ENCODE results near the gene CST7.

The CST7 gene

DNA sequence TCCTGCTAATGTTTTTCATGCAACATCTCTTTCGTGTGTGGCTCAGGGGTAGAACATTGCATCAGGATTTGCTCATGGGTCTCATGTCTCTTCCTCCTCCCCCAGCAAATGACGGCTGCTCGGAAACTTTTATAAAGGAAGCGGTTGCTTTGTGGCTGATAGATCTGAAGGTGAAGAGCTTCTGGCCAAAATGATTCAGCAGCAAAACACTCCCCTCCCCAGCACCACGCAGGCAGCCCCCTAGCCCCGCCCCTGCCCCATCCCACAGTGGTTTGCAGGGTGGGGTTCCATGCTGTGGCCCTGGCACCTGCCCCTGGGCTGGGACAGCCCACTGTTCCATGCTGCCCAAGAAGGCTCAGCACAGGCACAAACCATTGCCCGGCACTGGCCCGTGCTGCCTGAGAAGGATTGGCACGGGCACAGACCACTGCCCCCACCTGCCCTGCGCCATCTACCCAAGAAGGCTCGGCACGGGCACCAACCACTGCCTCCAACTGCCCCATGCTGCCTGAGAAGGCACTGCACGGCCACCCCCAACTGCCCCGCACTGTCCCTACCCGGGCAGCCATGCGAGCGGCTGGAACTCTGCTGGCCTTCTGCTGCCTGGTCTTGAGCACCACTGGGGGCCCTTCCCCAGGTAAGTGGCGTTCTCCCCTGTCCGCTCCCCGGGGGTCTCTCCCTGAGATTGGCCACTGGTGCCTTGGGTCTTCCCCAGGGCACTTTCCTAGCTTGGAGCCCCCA, at the start of gene CST7:
CST7 (plus strand) TSS at position 331 of the 741 bp plus-strand sequence; CDS start at position 568, 237 bp downstream.
- H3K4me3 ChIP-seq (ENCODE audit: low read depth in 1 of 5, low read length in 5 of 5): peak within 1 kb of the TSS in 3 of 5 donors; percentile 11 to 42 (median 41)
- peak within 1 kb of the TSS in 1 of 5 donors; percentile 7 for H3K9ac ChIP-seq (ENCODE audit: low read length in 5 of 5)
- H3K27me3 ChIP-seq (ENCODE audit: control insufficient read depth in 5 of 5, insufficient read depth in 4 of 5, low read length in 5 of 5): no peaks in the 10 kb centered on the region
- peaks cover 0 to 33% (median 14%) of the 10 kb centered on the region in 5 donors for H3K4me1 ChIP-seq (ENCODE audit: control insufficient read depth in 5 of 5, insufficient read depth in 5 of 5, low read length in 5 of 5)
- H3K36me3 ChIP-seq (ENCODE audit: control insufficient read depth in 5 of 5, insufficient read depth in 5 of 5, low read length in 5 of 5): peaks cover 0 to 6% (median 1%) of the 10 kb centered on the region in 5 donors
- H3K9me3 ChIP-seq (ENCODE audit: control insufficient read depth in 5 of 5, low read length in 5 of 5): no peaks in the 10 kb centered on the region
- H3K27ac ChIP-seq (ENCODE audit: low read depth, low read length): no peak within 1 kb of the TSS

DNA sequence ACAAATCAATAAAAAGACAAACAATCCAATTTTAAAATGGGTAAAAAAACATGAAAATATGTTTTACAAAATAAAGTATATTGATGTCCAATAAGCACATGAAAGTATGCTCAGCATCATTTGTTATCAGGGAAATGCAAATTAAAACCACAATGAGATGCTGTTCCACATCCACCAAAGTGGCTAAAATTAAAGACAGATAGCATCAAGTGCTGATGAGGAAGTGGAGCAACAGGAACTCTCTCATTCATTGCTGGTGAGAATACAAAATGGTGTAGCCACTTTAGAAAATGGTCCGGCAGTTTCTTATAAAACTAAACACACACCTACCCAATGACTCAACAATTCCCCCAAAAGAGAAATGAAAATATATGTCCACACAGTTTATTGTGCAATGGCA, 42.3 kb upstream of the CST7 start:
- no peaks in the 10 kb centered on the region for H3K4me1 ChIP-seq (ENCODE audit: control insufficient read depth in 5 of 5, insufficient read depth in 5 of 5, low read length in 5 of 5)
- no peak overlapping the region for H3K9ac ChIP-seq (ENCODE audit: low read length in 5 of 5)
- no peak overlapping the region for H3K4me3 ChIP-seq (ENCODE audit: low read depth in 1 of 5, low read length in 5 of 5)
- H3K36me3 ChIP-seq (ENCODE audit: control insufficient read depth in 5 of 5, insufficient read depth in 5 of 5, low read length in 5 of 5): peaks cover 0 to 3% (median 0%) of the 10 kb centered on the region in 5 donors
- no peak overlapping the region for H3K27ac ChIP-seq (ENCODE audit: low read depth, low read length)
- H3K27me3 ChIP-seq (ENCODE audit: control insufficient read depth in 5 of 5, insufficient read depth in 4 of 5, low read length in 5 of 5): no peaks in the 10 kb centered on the region
- H3K9me3 ChIP-seq (ENCODE audit: control insufficient read depth in 5 of 5, low read length in 5 of 5): peaks cover 0 to 22% (median 16%) of the 10 kb centered on the region in 5 donors

- Histone ChIP-seq H3K4me1 (ENCODE audit: control insufficient read depth in 5 of 5, insufficient read depth in 5 of 5, low read length in 5 of 5) (no peaks in the 10 kb centered on the region), H3K36me3 (ENCODE audit: control insufficient read depth in 5 of 5, insufficient read depth in 5 of 5, low read length in 5 of 5) (peaks cover 0 to 3% (median 0%) of the 10 kb centered on the region in 5 donors), H3K9ac (ENCODE audit: low read length in 5 of 5) (no peak overlapping the region), H3K4me3 (ENCODE audit: low read depth in 1 of 5, low read length in 5 of 5) (no peak overlapping the region), H3K9me3 (ENCODE audit: control insufficient read depth in 5 of 5, low read length in 5 of 5) (peaks cover 0 to 22% (median 16%) of the 10 kb centered on the region in 5 donors), H3K27me3 (ENCODE audit: control insufficient read depth in 5 of 5, insufficient read depth in 4 of 5, low read length in 5 of 5) (no peaks in the 10 kb centered on the region), H3K27ac (ENCODE audit: low read depth, low read length) (no peak overlapping the region)
These were observed 40.4 kb upstream of the CST7 start for GRCh38 chr20:24908642-24909041.

DNA sequence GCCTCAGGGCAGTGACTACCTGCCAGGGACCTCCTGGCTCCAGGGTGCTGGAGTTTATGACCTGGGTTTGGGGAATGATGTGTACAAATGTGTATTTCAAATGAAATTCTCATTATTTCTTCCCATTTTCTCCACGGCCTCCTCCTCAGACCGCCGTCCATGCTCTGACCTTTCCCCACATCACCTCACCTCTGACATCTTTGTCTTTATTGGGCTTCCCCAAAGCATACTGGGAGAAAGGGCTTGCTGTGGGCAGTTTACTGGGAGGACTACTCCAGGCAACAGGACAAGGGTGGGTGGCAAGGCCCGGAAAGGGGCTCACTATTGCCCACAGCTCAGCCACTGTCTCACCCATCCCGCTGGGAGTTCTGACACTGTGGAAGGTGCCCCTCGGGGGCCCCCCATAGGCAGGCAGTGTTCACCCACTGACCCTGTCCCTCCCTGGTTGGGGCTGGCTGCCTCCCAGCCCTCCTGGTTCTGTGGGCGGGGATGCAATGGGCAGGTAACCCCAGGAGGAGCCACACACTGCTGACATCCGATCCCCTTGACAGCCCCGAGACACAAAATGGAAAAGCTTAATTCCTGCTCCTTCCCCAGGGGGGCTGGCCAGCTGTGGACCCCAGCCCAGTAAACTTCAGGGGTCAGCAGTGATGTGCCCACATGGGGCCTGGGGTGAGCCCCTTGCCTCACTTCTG, 39.8 kb upstream of the CST7 start:
- Histone ChIP-seq H3K4me1 (ENCODE audit: control insufficient read depth in 5 of 5, insufficient read depth in 5 of 5, low read length in 5 of 5) (no peaks in the 10 kb centered on the region), H3K4me3 (ENCODE audit: low read depth in 1 of 5, low read length in 5 of 5) (no peak overlapping the region), H3K27me3 (ENCODE audit: control insufficient read depth in 5 of 5, insufficient read depth in 4 of 5, low read length in 5 of 5) (no peaks in the 10 kb centered on the region), H3K36me3 (ENCODE audit: control insufficient read depth in 5 of 5, insufficient read depth in 5 of 5, low read length in 5 of 5) (peaks cover 0 to 3% (median 0%) of the 10 kb centered on the region in 5 donors), H3K9me3 (ENCODE audit: control insufficient read depth in 5 of 5, low read length in 5 of 5) (peaks cover 0 to 22% (median 16%) of the 10 kb centered on the region in 5 donors), H3K9ac (ENCODE audit: low read length in 5 of 5) (no peak overlapping the region), H3K27ac (ENCODE audit: low read depth, low read length) (no peak overlapping the region)

DNA sequence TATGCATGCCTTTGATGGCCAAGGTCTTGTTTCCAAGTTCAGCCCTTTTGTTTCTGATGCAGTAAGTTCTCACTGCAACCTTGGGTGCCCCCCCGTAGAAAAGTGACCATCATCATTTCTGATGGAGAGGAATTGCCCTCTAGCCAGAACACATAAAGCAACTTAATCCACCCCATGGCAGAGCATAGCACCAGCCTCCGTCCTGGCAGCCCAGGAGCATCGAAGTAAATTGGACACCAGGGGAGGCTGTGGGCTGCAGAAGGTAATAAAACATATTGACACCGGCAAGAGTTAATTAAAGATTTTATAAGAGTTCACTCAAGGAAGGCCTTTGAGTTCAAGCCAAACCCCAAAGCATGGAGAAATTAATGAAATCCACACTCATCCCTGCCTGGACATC, 39.2 kb upstream of the CST7 start:
- H3K36me3 ChIP-seq (ENCODE audit: control insufficient read depth in 5 of 5, insufficient read depth in 5 of 5, low read length in 5 of 5): peaks cover 0 to 3% (median 0%) of the 10 kb centered on the region in 5 donors
- H3K4me3 ChIP-seq (ENCODE audit: low read depth in 1 of 5, low read length in 5 of 5): no peak overlapping the region
- no peaks in the 10 kb centered on the region for H3K4me1 ChIP-seq (ENCODE audit: control insufficient read depth in 5 of 5, insufficient read depth in 5 of 5, low read length in 5 of 5)
- H3K27ac ChIP-seq (ENCODE audit: low read depth, low read length): no peak overlapping the region
- no peak overlapping the region for H3K9ac ChIP-seq (ENCODE audit: low read length in 5 of 5)
- H3K9me3 ChIP-seq (ENCODE audit: control insufficient read depth in 5 of 5, low read length in 5 of 5): peaks cover 0 to 22% (median 16%) of the 10 kb centered on the region in 5 donors
- no peaks in the 10 kb centered on the region for H3K27me3 ChIP-seq (ENCODE audit: control insufficient read depth in 5 of 5, insufficient read depth in 4 of 5, low read length in 5 of 5)

DNA sequence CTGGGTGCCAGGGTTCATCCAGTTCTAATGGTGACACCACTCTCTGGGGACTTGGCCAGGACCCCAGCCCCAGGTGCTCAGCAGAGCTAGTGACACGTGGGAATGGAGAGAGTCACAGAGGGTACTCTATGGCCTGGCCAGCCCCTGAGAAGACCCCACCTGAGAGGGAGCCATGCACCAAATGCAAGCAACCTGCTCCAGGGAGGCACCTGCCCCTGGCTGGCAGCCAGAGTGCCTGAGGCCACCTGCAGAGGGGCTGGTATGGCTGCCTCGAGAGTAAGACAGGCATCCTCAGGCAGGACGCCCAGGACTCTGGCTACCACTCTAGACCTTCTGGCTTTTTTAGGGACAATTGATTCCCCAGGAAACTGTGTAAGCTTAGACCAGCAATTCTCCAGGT, 38.6 kb upstream of the CST7 start:
- Histone ChIP-seq H3K4me1 (ENCODE audit: control insufficient read depth in 5 of 5, insufficient read depth in 5 of 5, low read length in 5 of 5) (peaks cover 0 to 2% (median 0%) of the 10 kb centered on the region in 5 donors), H3K27ac (ENCODE audit: low read depth, low read length) (no peak overlapping the region), H3K4me3 (ENCODE audit: low read depth in 1 of 5, low read length in 5 of 5) (no peak overlapping the region), H3K9ac (ENCODE audit: low read length in 5 of 5) (no peak overlapping the region), H3K9me3 (ENCODE audit: control insufficient read depth in 5 of 5, low read length in 5 of 5) (peaks cover 0 to 22% (median 16%) of the 10 kb centered on the region in 5 donors), H3K36me3 (ENCODE audit: control insufficient read depth in 5 of 5, insufficient read depth in 5 of 5, low read length in 5 of 5) (peaks cover 0 to 3% (median 0%) of the 10 kb centered on the region in 5 donors), H3K27me3 (ENCODE audit: control insufficient read depth in 5 of 5, insufficient read depth in 4 of 5, low read length in 5 of 5) (no peaks in the 10 kb centered on the region)

DNA sequence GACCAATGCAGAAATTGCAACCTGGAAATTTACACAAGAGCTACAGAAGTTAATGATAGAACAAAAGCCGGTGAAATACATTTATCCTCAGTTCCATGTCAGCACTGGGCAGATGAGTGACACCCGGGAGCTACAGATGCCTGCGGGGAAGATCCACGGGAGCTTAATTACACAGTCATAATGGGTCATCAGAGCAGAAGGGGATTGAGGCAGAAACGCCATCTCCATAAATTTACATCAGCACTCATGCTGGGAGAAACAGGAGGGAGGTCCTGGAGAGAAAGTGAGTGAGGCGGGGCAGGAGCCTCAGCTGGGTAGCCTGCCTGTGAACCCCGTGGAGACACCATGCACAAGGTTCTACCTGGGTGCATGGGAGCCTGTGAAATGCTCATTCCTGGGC, 37.6 kb upstream of the CST7 start:
- peaks cover 0 to 3% (median 0%) of the 10 kb centered on the region in 5 donors for H3K36me3 ChIP-seq (ENCODE audit: control insufficient read depth in 5 of 5, insufficient read depth in 5 of 5, low read length in 5 of 5)
- H3K4me3 ChIP-seq (ENCODE audit: low read depth in 1 of 5, low read length in 5 of 5): no peak overlapping the region
- H3K9ac ChIP-seq (ENCODE audit: low read length in 5 of 5): no peak overlapping the region
- H3K9me3 ChIP-seq (ENCODE audit: control insufficient read depth in 5 of 5, low read length in 5 of 5): peaks cover 0 to 22% (median 16%) of the 10 kb centered on the region in 5 donors
- H3K4me1 ChIP-seq (ENCODE audit: control insufficient read depth in 5 of 5, insufficient read depth in 5 of 5, low read length in 5 of 5): peaks cover 0 to 2% (median 0%) of the 10 kb centered on the region in 5 donors
- no peaks in the 10 kb centered on the region for H3K27me3 ChIP-seq (ENCODE audit: control insufficient read depth in 5 of 5, insufficient read depth in 4 of 5, low read length in 5 of 5)
- no peak overlapping the region for H3K27ac ChIP-seq (ENCODE audit: low read depth, low read length)

DNA sequence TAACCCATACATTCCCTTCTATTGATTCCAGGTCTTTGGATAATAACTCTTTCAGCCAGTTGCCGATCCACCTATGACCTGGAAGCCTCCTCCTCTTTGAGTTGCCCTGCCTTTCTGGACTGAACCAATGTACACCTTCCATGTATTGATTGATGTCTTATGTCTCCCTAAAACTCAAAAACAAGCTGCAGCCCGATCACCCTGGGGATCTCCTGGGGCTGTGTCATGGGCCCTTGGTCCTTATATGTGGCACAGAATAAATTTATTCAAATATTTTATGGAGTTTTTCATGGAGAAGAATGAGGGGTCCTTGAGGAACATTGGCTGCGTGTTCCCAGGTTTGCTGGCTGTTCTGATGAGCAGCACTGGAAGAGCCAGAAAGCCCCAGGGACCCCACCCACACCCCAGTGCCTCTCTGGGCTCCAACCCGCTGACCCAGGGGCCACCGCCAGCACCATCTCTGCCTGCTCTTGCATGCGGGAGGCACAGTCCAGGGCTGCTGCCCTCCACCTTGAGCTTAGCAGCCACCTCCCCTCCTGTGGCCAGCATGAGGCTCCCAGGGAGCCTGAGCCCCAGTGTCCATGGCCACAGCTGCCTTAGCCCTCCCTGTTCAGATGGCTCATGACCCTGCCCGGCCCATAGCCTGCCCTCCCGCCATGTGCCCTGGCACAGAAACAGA, 36.5 kb upstream of the CST7 start:
- H3K9ac ChIP-seq (ENCODE audit: low read length in 5 of 5): no peak overlapping the region
- no peak overlapping the region for H3K27ac ChIP-seq (ENCODE audit: low read depth, low read length)
- no peaks in the 10 kb centered on the region for H3K27me3 ChIP-seq (ENCODE audit: control insufficient read depth in 5 of 5, insufficient read depth in 4 of 5, low read length in 5 of 5)
- no peak overlapping the region for H3K4me3 ChIP-seq (ENCODE audit: low read depth in 1 of 5, low read length in 5 of 5)
- peaks cover 0 to 2% (median 0%) of the 10 kb centered on the region in 5 donors for H3K4me1 ChIP-seq (ENCODE audit: control insufficient read depth in 5 of 5, insufficient read depth in 5 of 5, low read length in 5 of 5)
- H3K36me3 ChIP-seq (ENCODE audit: control insufficient read depth in 5 of 5, insufficient read depth in 5 of 5, low read length in 5 of 5): no peaks in the 10 kb centered on the region
- peaks cover 0 to 11% (median 9%) of the 10 kb centered on the region in 5 donors for H3K9me3 ChIP-seq (ENCODE audit: control insufficient read depth in 5 of 5, low read length in 5 of 5)

DNA sequence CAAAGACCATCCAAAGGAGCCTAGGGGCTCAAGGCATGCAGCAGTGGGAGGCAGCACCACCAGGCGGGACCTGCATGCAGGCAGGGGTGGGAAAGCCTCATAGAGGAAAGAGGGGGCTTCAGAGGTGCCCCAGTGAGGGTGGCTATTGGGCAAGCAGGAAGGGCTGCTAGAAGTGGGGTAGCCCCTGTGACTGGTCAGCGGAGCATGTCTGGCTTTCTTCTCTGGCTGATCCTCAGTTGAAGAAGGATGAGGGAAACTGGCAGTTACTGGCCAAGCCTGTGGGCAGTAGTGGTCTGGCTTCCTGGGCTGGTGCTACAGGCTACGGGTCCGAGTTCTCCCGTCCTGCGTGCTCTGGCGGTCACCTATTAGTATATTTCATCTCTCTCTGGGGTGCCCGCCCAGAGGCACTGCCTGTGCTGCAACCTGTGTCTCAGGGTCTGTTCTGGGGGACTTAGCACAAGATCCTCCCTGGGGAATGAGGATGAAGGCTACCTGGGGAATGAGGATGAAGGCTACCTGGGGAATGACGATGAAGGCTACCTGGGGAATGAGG, 35.9 kb upstream of the CST7 start:
- H3K36me3 ChIP-seq (ENCODE audit: control insufficient read depth in 5 of 5, insufficient read depth in 5 of 5, low read length in 5 of 5): no peaks in the 10 kb centered on the region
- peaks cover 0 to 5% (median 2%) of the 10 kb centered on the region in 5 donors for H3K4me1 ChIP-seq (ENCODE audit: control insufficient read depth in 5 of 5, insufficient read depth in 5 of 5, low read length in 5 of 5)
- no peak overlapping the region for H3K27ac ChIP-seq (ENCODE audit: low read depth, low read length)
- no peak overlapping the region for H3K4me3 ChIP-seq (ENCODE audit: low read depth in 1 of 5, low read length in 5 of 5)
- H3K9ac ChIP-seq (ENCODE audit: low read length in 5 of 5): no peak overlapping the region
- no peaks in the 10 kb centered on the region for H3K27me3 ChIP-seq (ENCODE audit: control insufficient read depth in 5 of 5, insufficient read depth in 4 of 5, low read length in 5 of 5)
- H3K9me3 ChIP-seq (ENCODE audit: control insufficient read depth in 5 of 5, low read length in 5 of 5): peaks cover 0 to 9% (median 7%) of the 10 kb centered on the region in 5 donors

Measured in subcutaneous abdominal adipose tissue (tissue), 5 donors.